Erythroblast (primary cell): ENCODE results near the gene RPS6KB2.

Experiments used
- DNase-seq, 2 experiments: peaks; one replicate each; lab custom pipeline; 2025; lab: John Stamatoyannopoulos, UW
- GATA1 ChIP-seq: IDR thresholded peaks from 2 replicates; pipeline ENCODE4 v1.6.1; 2011; ENCODE audit warnings: low read depth, mild to moderate bottlenecking, control low read depth, low read length, moderate library complexity
- POLR2A ChIP-seq: IDR thresholded peaks from 2 replicates; pipeline ENCODE4 v1.6.1; 2011; ENCODE audit warnings: mild to moderate bottlenecking, low read length

Gene RPS6KB2

DNA sequence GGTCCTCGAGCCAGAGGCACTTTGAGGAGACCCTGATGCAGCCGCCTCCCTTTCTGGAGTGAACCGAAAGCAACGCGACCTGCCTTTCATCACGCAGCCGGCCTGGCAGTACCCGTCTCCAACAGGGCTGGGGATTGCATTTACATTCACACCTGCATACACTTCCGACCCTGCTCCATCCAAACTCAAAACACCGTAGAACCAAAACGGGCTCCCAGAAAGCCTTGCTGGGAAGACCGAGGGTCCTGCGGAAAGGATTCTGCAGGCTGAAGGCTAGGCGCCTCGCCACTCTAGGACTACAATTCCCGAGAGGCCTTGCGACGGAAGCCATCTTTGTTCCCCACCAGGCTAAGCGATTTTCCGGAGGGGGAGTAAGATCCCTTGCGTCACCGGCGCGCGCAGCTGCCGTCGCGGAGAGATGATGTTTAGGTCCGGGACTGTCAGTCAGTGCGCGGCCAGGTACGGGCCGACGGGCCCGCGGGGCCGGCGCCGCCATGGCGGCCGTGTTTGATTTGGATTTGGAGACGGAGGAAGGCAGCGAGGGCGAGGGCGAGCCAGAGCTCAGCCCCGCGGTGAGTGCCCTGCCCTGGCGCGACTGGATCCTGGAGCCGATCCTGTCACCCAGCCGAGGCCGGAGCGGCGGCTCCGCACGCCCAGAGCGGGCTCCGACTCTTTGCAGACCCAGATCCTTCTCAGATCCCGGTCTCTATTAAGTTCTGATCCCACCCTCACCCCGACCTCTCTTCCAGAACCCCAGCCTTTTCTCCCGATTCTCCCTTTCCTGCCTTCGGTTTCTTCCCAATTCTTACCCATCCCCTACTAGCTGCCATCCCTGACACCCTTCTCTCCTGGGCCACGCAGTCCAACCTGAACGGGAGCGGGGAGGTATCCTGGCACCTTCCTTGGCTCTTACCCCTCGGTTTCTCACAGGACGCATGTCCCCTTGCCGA is at the start of gene RPS6KB2:
Gene RPS6KB2, plus strand, starts transcription at position 443 of the 950 bp plus-strand sequence. Its CDS starts 52 bp downstream, at position 495.
- TF ChIP-seq GATA1: no peak
- TF ChIP-seq POLR2A: peak; percentile 95
- peak; percentile 98 to 99 for DNase-seq

DNA sequence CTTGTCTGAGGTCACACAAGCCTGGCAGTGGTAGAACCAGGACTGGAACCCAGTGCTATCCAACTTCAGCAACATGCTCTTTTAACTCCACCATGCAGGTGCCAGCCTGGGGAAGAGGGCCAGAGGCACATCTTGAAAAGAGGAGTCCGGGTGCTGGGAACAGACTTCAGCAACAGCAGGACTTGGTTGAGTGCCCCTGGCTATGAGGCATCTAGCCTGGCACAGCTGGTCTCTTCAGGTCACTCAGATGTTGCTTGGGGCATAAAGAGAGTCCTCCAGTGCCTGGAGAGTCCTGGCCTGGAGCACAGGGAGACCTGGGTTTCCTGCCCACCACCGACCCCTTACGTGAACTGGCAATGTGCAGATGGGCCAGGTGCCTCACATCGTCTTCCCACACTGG is 49.8 kb upstream of the RPS6KB2 start:
- DNase-seq: no peak
- no peak for TF ChIP-seq POLR2A
- TF ChIP-seq GATA1: no peak

DNA sequence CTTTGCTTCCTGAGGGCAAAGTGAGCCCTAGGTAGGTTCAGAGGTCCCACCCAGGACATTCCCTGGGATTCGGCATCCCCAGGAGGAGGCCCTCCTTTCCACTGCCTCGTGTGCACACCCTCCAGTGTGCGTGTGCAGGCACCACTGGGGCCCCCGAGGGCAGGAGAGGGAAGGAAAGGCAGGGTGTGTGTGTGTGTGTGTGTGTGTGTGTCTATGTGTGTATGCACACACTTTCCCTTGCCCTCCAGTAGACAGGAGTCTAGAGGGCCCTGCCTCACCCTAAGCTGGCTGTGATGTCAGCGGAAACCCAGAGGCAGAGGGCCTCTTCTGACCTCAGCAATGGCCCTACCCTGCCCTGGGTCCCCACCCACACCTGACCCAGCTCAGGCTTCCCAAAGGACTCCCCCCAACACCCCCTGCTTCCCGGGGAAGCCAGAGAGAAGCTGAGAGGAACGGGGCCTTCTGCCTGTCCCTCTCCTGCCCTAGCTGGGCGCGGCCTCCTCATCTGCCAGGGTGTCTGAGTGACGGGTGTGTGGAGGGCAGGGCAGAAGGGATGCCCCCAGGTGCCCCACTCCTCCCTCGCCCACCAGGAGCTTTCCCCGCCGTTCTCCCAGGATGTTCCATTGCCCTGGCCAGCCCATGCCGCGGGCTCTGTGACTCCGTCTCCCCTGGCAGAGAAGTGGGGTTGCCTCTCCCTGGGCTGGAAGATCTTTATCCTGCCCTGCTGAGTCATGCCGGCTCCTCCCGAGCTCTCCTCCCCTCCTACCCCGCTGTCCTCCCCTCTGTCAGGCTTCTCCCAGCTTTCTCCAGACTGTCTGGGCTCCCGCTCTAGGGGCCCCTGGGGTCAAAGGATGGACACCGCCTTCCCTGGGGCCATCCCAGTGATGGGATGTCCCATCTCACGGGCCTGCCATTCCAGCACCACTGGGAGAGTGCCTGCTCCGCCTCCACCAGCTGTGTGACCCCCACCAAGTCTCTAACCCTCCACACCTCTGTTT is 48.9 kb upstream of the RPS6KB2 start:
- DNase-seq: peak; percentile 50 to 76
- TF ChIP-seq POLR2A: no peak
- TF ChIP-seq GATA1: no peak

DNA sequence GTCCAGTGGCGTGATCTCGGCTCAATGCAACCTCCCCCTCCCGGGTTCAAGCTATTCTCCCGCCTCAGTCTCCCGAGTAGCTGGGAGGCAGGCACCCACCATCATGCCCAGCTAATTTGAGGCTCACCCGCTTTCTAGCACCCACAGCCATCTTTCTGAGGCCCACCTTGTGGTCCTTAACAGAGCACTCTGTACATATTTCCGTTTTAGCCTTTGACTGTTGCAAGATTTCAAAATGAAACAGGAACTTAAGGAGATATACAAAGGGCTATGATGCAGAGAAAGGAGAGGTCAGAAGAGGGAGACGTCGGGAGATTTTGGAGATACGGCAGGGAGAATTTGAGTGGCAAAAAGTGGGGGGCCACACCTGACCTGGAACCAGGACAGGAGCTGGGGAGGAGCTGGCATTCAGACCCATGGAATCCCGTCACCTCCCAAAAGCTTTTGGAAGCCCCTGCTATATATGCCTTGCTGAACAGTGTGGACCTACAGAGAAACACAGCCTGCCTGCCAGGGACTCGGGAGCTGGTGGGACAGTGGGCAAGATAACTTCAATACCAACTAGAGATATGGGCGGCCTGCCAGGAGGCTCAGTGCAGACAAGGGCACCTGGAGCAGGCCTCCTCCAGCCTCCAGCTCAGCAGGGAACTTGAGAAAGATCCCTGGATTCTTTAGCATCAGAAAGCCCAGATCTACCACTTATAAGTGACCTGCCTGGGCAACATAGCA is 46.9 kb upstream of the RPS6KB2 start:
- DNase-seq: no peak
- no peak for TF ChIP-seq GATA1
- no peak for TF ChIP-seq POLR2A

DNA sequence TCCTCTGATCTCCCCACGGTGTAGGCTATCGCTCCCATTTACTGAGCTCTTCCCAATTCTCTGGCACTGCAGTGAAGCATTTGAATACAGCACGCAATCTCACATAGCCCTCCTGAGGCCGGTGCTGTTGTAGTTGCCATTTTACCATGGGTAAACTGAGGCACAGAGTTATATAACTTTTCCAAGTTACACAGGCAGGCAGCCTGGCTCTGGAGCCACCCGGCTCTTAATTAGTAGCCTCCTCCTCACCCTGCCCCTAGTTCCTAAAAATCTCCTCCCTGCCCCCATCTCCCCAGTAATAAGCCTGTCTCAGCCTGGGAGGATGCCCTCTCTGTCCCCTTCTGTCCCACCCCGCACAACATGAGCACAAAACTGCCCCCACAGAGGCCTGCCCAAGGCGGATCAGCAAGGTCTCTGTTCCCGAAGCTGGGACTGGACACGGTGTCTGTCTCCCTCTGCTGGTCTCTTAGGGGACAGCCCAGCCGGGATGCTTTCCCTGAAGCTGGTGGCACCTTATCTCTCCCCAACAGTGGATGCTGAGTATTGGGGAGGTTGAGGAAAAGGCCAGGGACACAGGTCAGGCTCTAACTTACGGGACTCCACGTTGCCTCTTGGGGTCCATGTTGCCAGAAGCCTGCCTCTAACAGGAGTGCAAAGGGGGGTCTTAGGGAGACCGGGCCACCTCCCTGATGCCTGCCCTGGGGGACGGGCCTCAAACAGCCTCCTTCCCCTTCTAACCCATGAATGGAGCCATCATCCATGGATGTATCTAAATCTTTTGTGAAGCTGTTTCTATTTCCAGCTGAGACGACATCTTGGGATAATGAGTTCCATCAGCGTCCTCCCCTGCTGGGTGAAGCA is 45.8 kb upstream of the RPS6KB2 start:
- DNase-seq: peak; percentile 83 to 92

DNA sequence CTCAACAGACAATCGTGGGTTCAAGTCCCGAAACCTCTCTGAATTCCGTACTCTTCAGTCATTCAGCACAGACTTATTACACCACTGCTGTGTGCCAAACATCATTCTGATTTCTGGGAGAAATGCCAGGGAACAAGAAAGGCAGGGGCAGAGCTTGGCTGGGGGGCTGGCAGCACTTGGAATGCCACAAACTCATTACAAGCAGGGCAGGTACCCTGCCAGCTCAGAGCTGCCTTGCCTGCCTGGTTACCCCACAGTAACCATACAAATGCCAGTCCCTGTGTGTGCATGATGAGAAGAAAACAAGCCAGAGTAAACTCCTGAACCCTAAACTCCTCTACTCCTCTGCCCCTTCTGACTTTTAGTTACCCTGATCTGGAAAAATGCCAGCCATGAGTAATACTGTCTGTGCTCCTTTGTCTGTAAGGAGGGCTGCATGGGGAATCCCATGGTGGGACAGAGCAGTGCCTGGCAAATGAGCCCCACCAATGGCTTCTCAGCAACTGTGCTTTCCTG is 43.4 kb upstream of the RPS6KB2 start:
- TF ChIP-seq GATA1 (no peak), POLR2A (no peak)
- DNase-seq: peak in 1 of 2 experiments; percentile 54

More for the DNA sequence above, 45.8 kb upstream of the RPS6KB2 start:
- TF ChIP-seq GATA1 (no peak), POLR2A (no peak)

DNA sequence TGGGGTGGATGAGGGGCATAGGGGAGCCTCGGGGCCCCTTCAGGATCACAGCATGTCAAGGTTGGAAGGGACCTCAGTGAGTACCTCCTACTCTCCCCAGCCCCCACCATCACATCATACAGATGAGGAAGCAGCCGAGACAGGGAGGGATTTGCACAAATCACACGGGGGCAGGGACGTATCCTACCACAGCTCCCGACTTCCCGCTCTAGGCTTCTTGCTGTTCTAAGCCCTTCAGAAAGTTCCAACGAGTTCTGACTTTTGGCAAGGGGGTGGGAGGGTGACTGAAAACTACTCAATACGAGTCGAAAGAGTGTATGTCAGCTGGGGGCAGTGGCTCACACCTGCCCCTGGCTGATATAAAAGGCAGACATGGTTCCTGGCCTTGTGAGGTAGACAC is 41.2 kb upstream of the RPS6KB2 start:
- no peak for TF ChIP-seq GATA1
- no peak for TF ChIP-seq POLR2A
- DNase-seq: no peak

DNA sequence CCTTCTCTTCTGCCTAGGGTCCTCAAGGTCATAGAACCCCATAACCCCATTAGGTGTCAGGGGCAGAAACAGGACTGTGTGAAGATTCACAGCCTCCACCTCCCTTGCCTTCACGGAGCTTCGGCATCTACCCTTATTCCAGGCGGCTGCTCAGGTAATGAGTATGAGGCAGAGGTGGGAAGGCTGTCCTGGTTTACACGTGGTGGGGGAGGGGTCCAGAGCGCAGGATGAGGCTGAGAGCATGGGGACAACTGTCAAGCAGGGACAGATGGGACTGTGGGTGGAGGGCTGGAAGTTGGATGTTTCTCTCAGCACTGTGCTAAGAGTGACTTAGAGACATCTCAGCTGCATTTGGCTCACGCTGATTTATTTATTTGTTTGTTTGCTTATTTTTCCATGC is 40.8 kb upstream of the RPS6KB2 start:
- TF ChIP-seq POLR2A (no peak), GATA1 (no peak)
- DNase-seq: no peak

DNA sequence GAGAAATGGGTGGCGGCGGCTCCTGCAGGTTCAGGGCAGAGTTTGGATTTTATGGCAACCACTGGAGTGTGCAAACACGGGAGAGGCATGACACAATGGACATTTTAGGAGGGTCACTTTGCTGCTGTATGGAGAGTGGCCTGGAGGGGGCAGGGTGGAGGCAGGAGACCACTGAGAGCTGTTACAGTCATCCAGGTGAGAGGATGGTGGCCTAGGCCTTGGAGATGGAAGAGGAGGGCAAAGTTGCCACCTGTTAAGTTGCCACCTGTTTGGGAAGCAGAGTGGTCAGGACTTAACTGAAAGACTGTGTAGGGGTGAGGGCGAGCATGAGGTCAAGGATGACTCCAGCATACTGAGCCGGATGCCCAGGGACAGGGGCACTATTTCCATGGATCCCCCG is 38.8 kb upstream of the RPS6KB2 start:
- no peak for TF ChIP-seq GATA1
- no peak for TF ChIP-seq POLR2A
- peak; percentile 55 to 69 for DNase-seq

DNA sequence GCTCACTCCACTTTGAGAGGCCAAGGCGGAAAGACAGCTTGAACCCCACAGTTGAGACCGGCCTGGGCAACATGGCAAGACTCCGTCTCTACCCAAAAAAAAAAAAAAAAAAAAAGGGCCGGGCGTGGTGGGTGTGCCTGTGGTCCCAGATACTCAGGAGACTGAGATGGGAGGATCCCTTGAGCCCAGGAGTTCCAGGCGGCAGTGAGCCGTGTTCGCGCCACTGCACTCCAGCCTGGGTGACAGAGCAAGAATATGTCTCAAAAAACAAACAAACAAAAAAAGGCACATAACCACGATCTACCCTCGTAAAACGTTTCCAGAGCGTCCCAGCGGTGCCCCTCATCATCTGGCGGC is 37.4 kb upstream of the RPS6KB2 start:
- TF ChIP-seq GATA1: no peak
- no peak for DNase-seq

DNA sequence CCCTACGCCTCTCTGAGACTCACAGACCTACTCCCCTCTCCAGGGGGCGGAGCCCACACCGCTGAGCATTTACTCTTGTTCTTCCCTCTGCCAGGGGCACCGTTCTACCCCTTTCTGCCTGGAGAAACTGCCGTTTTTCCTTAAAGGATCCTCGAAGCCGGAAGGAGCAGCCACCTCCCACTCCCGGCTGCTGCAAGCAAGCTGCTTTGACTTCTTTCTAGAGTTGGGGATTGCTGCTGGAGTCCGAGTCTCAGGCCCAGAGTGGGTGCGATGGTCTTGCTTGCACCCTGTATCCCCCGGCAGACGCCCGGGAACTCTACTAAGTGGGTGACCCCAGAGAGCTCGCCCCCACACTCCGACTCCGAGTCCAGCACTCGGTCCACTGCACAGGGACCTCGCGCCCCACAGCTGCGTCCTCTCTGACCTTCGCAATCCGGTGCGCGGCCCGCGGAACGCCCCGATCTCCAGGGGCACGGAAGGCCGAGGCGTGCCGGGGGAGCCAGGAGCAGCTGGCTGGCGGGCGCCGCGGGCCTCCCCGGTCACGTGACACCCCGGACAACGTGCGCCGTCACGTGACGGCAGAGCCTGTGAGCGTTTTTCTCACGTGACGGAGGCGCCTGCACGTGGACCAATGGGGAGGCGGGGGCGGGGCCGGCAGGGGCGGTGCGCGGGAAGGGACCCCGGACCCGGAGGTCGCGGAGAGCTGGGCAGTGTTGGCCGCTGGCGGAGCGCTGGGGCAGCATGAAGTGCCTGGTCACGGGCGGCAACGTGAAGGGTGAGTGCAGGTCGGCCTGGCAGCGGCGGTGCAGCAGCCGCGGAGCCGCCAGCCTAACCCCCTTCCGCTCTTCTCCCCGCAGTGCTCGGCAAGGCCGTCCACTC is 36.8 kb upstream of the RPS6KB2 start, which contains the start of gene RAD9A:
Gene RAD9A, plus strand, starts transcription at position 683 of the 879 bp plus-strand sequence. Its CDS starts 59 bp downstream, at position 742.
- TF ChIP-seq POLR2A (peak; percentile 70), GATA1 (no peak)
- DNase-seq: peak; percentile 97 to 98
